Hematopoietic multipotent progenitor cell treated with erythropoietin and hydrocortisone succinate and interleukin-3 and kit ligand, for 6 days (in vitro differentiated cells): ENCODE results near the gene RPL27A.

Experiments used
- DNase-seq: peaks from one replicate; pipeline ENCODE4 v3.0.0-alpha.2; 2015

RPL27A gene

DNA sequence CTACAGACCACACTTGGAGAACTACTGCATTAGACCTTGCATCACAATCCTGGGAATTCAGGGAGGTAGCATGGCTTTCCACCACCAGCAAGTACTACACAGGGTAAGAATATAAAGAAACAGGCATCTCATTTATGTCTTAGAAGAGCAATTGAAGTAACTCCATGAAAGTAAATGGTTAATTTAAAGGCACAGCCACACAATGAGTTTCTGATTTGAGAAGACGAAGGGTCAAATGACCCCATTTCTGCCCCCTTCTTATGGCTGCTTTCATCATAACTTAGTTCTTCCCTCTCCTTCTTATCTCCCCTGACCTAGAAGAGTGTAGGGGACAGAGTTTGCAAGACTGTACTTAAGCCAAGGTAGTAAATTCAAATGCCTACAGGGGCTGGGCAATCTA, 6.1 kb upstream of the RPL27A start:
- no peak for DNase-seq

GRCh38 chr11:8679006-8679405, 3.6 kb upstream of the RPL27A start:
- DNase-seq: no peak

GRCh38 chr11:8681837-8682302, 722 bp upstream of the RPL27A start:
- DNase-seq: peak; percentile 68

GRCh38 chr11:8683115-8683807, 669 bp downstream of the RPL27A start:
- DNase-seq: no peak

DNA sequence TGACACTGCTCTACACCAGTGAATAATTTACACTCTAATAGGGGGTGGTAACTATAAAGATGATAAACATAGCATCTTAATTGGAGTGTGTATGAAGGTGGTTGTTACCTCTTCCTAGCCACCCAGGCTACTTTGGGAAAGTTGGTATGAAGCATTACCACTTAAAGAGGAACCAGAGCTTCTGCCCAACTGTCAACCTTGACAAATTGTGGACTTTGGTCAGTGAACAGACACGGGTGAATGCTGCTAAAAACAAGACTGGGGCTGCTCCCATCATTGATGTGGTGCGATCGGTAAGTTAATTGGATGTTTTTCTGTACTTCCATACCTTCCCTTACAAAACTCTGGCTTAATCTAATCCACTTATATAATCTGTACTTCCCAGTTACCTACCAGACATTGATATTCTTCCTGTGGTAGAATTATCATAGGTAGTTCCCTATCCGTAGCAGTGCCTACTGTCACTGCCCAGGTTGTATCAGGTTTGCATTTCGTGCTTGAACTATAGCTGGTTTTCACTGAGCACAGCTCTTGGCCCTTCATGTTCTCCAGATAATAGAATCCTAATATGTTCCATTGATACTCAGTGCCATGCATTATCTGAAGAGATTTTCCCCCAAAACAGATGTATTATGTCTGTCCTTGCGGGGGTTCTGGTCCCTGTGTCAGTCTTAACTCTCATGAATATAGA, 2.2 kb downstream of the RPL27A start:
- no peak for DNase-seq

DNA sequence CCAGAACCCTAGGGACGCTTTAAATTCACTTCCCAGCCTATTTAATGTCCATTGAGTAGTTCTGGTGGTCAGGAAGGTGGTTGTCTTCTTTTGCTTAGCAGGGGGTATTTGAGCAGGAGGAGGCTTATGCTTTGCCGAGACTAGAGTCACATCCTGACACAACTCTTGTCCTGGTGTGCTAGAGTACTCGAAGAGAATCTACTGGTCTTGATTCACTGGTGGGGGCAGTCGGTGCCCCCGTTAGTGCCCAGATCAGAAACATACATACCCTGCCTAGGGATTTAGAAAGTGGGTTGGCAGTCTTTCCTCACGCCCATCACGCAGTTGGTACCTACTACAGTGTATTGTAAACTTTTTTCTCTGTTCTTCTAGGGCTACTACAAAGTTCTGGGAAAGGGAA, 2.7 kb downstream of the RPL27A start:
- no peak for DNase-seq

- no peak for DNase-seq
Observed at GRCh38 chr11:8685820-8686219, 3.2 kb downstream of the RPL27A start.

DNA sequence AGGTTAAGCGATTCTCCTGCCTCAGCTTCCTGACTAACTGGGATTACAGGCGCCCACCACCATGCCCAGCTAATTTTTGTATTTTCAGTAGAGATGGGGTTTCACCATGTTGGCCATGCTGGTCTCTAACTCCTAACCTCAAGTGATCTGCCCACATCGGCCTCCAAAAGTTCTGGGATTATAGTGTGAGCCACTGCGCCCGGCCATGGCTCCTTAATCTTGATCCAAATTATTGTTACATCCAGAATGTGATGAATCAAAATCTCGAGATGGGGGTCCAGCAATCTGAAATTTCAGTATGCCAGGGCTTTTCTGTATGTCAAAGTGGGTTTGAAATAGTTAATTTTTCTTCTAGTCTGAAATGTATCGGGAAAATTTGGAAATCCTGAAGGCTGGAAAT, 3.7 kb downstream of the RPL27A start:
- DNase-seq: no peak

GRCh38 chr11:8688414-8689362, 6.1 kb downstream of the RPL27A start:
- peak; percentile 97 for DNase-seq

GRCh38 chr11:8689726-8690255, 7.2 kb downstream of the RPL27A start:
- no peak for DNase-seq

- DNase-seq: no peak
Observed at GRCh38 chr11:8690374-8691342, 8.1 kb downstream of the RPL27A start.

DNA sequence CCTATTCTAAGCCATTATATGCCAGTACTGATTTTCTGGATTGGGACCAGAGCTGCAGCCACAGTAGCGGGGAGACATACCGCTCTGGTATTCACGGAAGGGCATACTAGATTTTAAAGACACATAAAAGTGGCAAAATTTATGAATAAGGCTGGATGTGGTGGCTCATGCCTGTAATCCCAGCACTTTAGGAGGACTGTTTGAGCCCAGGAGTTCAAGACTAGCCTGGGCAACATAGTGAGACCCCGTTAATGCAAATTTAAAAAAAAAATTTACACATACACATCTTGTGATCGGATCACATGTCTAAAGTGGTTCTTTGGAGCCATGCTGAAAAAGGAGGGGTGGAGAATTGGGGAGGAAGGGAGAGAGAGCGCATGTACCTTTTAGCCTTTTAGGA, 9.0 kb downstream of the RPL27A start:
- no peak for DNase-seq

GRCh38 chr11:8692417-8692816, 9.8 kb downstream of the RPL27A start:
- DNase-seq: no peak

GRCh38 chr11:8693010-8693551, 10.5 kb downstream of the RPL27A start:
- DNase-seq: no peak

- DNase-seq: no peak
Observed at GRCh38 chr11:8693555-8693954, 11.0 kb downstream of the RPL27A start.

DNA sequence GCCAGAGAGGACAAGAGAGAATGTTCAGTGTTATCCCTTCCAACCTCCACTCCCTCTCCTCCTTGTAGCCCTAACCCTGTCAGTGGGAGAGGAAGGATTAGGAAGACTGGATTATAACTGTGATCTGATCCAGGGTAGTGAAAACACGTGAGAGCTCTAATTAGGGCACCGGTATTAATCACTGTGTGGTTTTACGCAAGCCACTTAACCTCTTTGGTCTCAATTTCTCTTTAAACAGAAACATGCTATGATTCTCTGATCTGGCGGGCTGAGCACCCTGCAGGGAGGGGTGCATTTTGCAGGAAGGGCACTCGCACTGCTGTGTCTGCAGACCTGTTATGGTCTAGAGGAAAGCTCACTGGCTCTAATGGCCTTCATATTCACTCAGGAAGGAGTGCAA, 11.5 kb downstream of the RPL27A start:
- no peak for DNase-seq

DNA sequence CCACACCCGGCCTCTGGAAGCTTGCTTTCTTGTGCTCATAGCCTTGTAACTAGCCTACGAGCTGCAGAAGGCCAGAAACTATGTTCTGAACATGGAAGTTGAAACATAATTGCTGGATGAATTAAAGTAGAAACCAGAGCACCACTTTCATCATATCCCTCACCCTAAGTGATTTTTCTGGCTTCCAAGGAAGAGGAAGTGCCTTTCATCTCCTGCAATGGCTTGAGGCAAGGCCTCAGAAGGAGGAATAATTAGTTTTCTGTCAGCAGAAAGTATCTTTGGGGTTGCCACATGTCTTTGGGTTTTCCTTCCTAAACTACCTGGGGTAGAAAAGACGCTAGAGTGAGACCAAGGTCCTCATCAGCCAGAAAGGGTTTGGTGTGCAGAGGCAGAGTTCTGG, 14.5 kb downstream of the RPL27A start:
- DNase-seq: no peak

GRCh38 chr11:8698379-8698851, 15.8 kb downstream of the RPL27A start:
- no peak for DNase-seq

- DNase-seq: no peak
Observed at GRCh38 chr11:8698917-8699441, 16.4 kb downstream of the RPL27A start.

DNA sequence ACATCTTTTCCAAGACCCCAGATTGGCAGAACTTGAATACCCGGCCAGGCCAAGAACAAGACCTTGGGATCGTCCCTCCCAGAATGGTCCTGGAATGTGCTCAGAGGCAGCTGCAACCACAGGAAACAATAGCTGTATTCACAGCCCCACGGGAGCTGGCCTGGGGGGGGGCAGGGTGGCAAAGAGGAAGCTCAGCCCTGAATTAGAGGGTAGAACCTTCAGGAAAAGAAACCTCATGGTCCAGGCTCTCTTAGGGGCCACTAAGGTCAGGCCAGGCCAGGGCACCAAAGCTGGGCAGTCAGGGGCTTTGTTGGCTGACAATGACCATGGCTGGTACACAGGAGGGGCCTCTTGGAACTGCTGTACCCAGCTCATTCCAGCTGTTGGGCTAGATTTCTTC, 17.3 kb downstream of the RPL27A start:
- DNase-seq: no peak

- DNase-seq: no peak
Observed at GRCh38 chr11:8701891-8702597, 19.5 kb downstream of the RPL27A start.
